Common myeloid progenitor, CD34-positive (primary cell): ENCODE results near the gene METTL25B.
A peak's percentile ranks its signal among the peaks of the same experiment; 100 is the strongest.

Experiments used
- CTCF ChIA-PET: fragments of 350-600 bp; sonication (Branson Sonifier 250); formaldehyde crosslinking; loops from one replicate; lab custom pipeline; 2021; ENCODE audit warnings: antibody characterized with exemption; lab: Charles Lee
- POLR2A ChIA-PET: fragments of 350-600 bp; sonication (Branson Sonifier 250); formaldehyde crosslinking; loops from one replicate; lab custom pipeline; 2021; ENCODE audit warnings: antibody characterized with exemption; lab: Charles Lee
- DNase-seq, 3 donors: peaks; one replicate each; pipeline versions ENCODE4 v3.0.0 to v3.0.0-alpha.2; 2013
- H3K27ac ChIP-seq, 2 experiments: 1 replicate in 1 of 2; 2 replicates in 1 of 2; pipeline ENCODE4 v1.7.0; 2013; ENCODE audit warnings: inconsistent platforms in 2 of 2, low read length in 2 of 2, mild to moderate bottlenecking in 2 of 2, low read depth in 1 of 2, moderate library complexity in 1 of 2; ENCODE audit not compliant: severe bottlenecking in 2 of 2, insufficient read depth in 1 of 2, poor library complexity in 1 of 2
- H3K27me3 ChIP-seq, 5 experiments: replicated peaks in 2 of 5; 1 replicate in 3 of 5; 2 replicates in 2 of 5; pipeline versions ENCODE4 v1.6.1 to v1.7.0; 2013; ENCODE audit warnings: low read length in 4 of 5, mild to moderate bottlenecking in 2 of 5, moderate library complexity in 2 of 5, inconsistent platforms in 1 of 5; ENCODE audit not compliant: insufficient read depth in 5 of 5, control insufficient read depth in 4 of 5
- H3K36me3 ChIP-seq, 4 experiments: 1 replicate in 2 of 4; 2 replicates in 2 of 4; pipeline versions ENCODE4 v1.6.1 to v1.7.0; 2013; ENCODE audit warnings: low read length in 3 of 4, control low read depth in 1 of 4, mild to moderate bottlenecking in 1 of 4; ENCODE audit not compliant: control insufficient read depth in 4 of 4, insufficient read depth in 4 of 4
- H3K4me1 ChIP-seq, 4 experiments: 1 replicate in 3 of 4; 2 replicates in 1 of 4; pipeline versions ENCODE4 v1.6.1 to v1.7.1; 2013; ENCODE audit warnings: low read length in 3 of 4, mild to moderate bottlenecking in 3 of 4, control low read depth in 1 of 4, inconsistent platforms in 1 of 4, moderate library complexity in 1 of 4; ENCODE audit not compliant: control insufficient read depth in 4 of 4, insufficient read depth in 4 of 4; ENCODE audit errors: control extremely low read depth in 1 of 4
- H3K4me3 ChIP-seq, 7 experiments: 1 replicate in 4 of 7; 2 replicates in 3 of 7; pipeline versions ENCODE4 v1.5.1 to v1.7.0; 2013; ENCODE audit warnings: mild to moderate bottlenecking in 7 of 7, low read length in 6 of 7, moderate library complexity in 6 of 7, inconsistent platforms in 2 of 7, low read depth in 2 of 7, control low read depth in 1 of 7; ENCODE audit not compliant: insufficient read depth in 4 of 7, control insufficient read depth in 1 of 7; ENCODE audit errors: extremely low read depth in 1 of 7
- H3K9me3 ChIP-seq, 5 experiments: 1 replicate in 4 of 5; 2 replicates in 1 of 5; pipeline versions ENCODE4 v1.6.1 to v1.7.1; 2013; ENCODE audit warnings: low read length in 4 of 5, mild to moderate bottlenecking in 2 of 5, inconsistent platforms in 1 of 5, low read depth in 1 of 5, moderate library complexity in 1 of 5; ENCODE audit not compliant: control insufficient read depth in 4 of 5, insufficient read depth in 2 of 5; ENCODE audit errors: control extremely low read depth in 1 of 5
- WGBS: methylation state at CpG from one replicate; pipeline ENCODE4 v1.1.5; 2013; ENCODE audit not compliant: insufficient coverage; 5-methylcytosine and 5-hydroxymethylcytosine counted together

Gene METTL25B

DNA sequence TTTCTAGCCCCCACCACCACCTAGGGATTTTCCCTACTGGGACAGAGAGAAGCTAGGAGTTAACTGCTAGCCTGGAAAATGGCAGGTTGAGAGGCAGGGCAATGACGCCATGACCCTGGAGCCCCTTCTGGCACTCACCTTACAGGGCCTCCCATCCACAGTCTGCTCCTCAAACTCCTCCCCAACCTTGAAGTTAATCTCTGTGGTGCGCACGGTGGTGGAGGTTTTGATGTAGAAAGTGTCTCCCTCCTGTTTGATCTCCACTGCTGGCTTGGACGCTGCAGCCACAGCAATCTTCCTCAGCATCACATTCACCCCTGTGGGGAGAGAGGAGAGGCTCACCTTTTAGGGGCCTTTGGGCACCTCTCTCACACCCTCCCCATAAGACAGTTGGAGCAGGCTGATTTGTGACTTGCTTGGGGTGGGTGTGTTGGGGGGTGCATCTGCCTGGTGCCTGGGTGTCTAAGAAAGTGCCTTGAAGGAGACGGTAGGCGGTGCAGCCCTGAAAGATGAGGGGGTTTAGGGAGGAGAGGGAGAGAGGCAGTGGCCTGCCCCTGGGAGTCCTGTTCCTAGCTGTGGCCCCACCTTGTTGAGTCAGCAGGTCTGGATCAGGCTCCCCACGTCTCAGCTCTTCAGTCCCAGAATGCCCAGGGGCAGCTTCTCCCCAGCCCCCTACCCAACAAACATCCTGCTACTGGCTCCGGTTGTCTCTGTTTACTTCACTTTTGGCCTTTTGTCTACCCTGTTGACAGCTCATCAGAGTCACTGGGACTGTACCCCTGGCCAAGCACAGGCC is 27.3 kb upstream of the METTL25B start:
- ChIA-PET CTCF (interaction anchor here (0.6 to 14.1 kb wide), 5 partner anchors 9 to 138 kb away, joined by 3 to 236 read pairs (median 5); partner anchors contain the start of genes ISG20L2 and METTL25B), POLR2A (interaction anchor here (0.5 kb wide), 1 partner anchor 85 kb away, joined by 3 read pairs; no protein-coding TSS in a partner anchor)
- 95% methylated on average over 2 of the region's 8 CpGs for WGBS
- DNase-seq = no peak
- H3K4me3 ChIP-seq = no peak overlapping the region
- H3K36me3 ChIP-seq = no peaks in the 10 kb centered on the region
- H3K9me3 ChIP-seq = no peaks in the 10 kb centered on the region
- H3K27ac ChIP-seq = no peak overlapping the region
- peaks cover 7 to 57% (median 30%) of the 10 kb centered on the region in 5 experiments for H3K27me3 ChIP-seq
- H3K4me1 ChIP-seq = peaks cover 0 to 16% (median 12%) of the 10 kb centered on the region in 4 experiments

DNA sequence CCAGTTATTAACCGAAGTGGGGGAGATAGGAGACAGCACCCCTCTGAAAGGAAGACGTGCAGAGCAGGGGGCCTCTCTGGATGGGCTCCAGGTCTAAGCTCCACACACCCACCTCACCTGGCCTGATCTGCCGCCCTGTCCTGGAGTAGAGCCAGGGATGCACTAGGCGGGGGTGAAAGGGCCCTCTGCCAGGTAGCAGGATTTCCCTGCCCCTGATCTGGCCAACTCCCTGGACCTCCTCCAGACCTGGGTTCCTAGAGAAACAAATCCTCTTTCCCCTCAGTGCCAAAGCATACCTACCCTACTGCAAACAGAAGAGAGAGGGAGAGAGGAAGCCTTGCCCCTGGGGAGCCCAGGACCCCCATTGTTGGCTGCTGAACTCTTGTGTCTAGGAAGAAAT is 24.9 kb upstream of the METTL25B start:
- peaks cover 7 to 81% (median 33%) of the 10 kb centered on the region in 5 experiments for H3K27me3 ChIP-seq
- no peak for DNase-seq
- POLR2A ChIA-PET = no interaction called here
- no peak overlapping the region for H3K27ac ChIP-seq
- WGBS = 84% methylated on average over 4 of the region's 4 CpGs
- H3K4me1 ChIP-seq = peaks cover 0 to 27% (median 21%) of the 10 kb centered on the region in 4 experiments
- no peaks in the 10 kb centered on the region for H3K36me3 ChIP-seq
- no peaks in the 10 kb centered on the region for H3K9me3 ChIP-seq
- CTCF ChIA-PET = interaction anchor here (1.0 to 14.1 kb wide), 5 partner anchors 13 to 157 kb away, joined by 3 to 236 read pairs (median 4); partner anchors contain the start of gene NTRK1
- H3K4me3 ChIP-seq = no peak overlapping the region

DNA sequence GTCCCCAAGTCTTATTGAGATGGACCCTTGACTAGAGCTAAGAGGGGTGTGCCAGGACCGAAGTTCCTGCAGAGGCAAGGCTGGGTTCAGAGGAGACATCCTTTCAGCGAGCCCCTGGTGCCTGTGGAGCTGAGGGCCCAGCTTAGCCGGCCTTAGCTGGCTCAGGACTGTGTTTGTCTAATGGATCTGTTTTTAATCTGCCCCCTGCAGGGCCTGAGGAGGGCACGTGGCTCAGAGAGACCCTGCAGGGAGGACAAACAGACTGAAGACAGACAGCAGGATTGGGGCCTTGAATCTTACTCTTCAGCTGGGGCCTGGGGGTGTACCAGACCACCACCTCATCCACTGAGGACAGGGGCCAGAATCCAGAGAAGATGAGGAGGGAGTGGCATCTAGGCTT is 24.5 kb upstream of the METTL25B start:
- Histone ChIP-seq H3K36me3 (no peaks in the 10 kb centered on the region), H3K27me3 (peaks cover 7 to 85% (median 33%) of the 10 kb centered on the region in 5 experiments), H3K9me3 (no peaks in the 10 kb centered on the region), H3K4me3 (no peak overlapping the region), H3K27ac (no peak overlapping the region), H3K4me1 (peaks cover 0 to 27% (median 21%) of the 10 kb centered on the region in 4 experiments)
- no peak for DNase-seq
- ChIA-PET CTCF (interaction anchor here (1.0 to 14.1 kb wide), 6 partner anchors 13 to 157 kb away, joined by 3 to 236 read pairs (median 4); partner anchors contain the start of gene NTRK1), POLR2A (no interaction called here)
- 20% methylated on average over 4 of the region's 4 CpGs for WGBS

DNA sequence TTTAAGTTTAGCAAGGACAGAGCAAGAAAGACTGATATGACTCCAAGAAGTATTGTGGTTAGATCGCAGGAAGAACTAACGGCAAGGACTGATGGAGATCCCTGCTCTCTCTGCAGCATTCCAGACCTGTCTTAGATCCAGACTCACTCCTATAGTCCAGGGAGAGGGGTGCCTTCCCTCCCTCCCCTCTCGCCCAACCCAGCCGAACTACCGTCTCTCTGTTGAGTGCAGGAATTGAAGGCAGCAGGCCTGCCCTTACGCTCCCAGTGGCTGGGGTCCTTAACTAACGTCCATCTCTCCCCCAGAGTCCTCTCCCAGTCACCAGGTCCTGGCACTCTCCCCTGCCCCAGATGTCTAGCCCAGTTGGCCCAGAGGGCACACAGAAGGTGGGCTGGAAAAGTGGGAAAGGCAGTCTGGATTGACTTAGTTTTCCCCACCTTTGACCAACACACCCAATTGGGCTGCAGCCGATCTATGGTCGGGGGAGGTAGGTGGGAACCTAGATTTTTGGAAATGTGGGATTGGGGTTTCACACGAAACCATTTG is 24.0 kb upstream of the METTL25B start:
- WGBS = 46% methylated on average over 5 of the region's 10 CpGs
- Histone ChIP-seq H3K9me3 (no peaks in the 10 kb centered on the region), H3K4me1 (peaks cover 0 to 27% (median 21%) of the 10 kb centered on the region in 4 experiments), H3K27me3 (peaks cover 7 to 84% (median 31%) of the 10 kb centered on the region in 5 experiments), H3K36me3 (no peaks in the 10 kb centered on the region), H3K27ac (no peak overlapping the region), H3K4me3 (no peak overlapping the region)
- CTCF ChIA-PET = interaction anchor here (1.0 to 14.1 kb wide), 6 partner anchors 17 to 156 kb away, joined by 3 to 236 read pairs (median 8); partner anchors contain the start of genes NES and NTRK1
- POLR2A ChIA-PET = interaction anchor here (0.7 kb wide), 1 partner anchor 14 kb away, joined by 3 read pairs; no protein-coding TSS in a partner anchor
- no peak for DNase-seq

DNA sequence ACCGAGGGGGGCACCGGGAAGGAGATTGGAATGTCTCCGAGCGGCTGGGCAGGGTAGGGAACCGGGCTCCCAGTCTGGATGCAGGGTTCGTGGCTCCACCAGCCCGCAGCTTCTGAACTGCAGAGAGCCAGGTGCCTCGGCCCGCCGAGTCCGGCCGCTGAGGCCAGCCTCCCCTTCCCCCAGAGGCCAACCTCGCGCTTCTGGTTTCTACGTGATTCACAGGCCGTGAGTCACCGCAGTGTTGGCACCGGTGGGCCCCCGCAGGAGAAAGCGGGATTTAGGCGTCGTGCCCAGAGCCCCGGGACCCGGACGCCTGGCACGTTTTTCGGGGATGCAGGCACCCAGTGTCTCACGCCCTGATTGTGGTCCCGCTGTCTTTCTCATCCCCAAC is 23.3 kb upstream of the METTL25B start:
- no peak overlapping the region for H3K27ac ChIP-seq
- ChIA-PET CTCF (interaction anchor here (1.5 to 14.1 kb wide), 5 partner anchors 18 to 80 kb away, joined by 6 to 236 read pairs (median 14); partner anchors contain the start of gene NES), POLR2A (interaction anchor here (0.7 kb wide), 1 partner anchor 15 kb away, joined by 3 read pairs; no protein-coding TSS in a partner anchor)
- H3K4me1 ChIP-seq = peaks cover 0 to 27% (median 21%) of the 10 kb centered on the region in 4 experiments
- no peaks in the 10 kb centered on the region for H3K36me3 ChIP-seq
- peak overlapping the region in 2 of 7 experiments; percentile 4 to 44 for H3K4me3 ChIP-seq
- DNase-seq = peak in 2 of 3 donors; percentile 49 to 55
- WGBS = 1% methylated on average over 24 of the region's 29 CpGs
- no peaks in the 10 kb centered on the region for H3K9me3 ChIP-seq
- peaks cover 7 to 84% (median 33%) of the 10 kb centered on the region in 5 experiments for H3K27me3 ChIP-seq

DNA sequence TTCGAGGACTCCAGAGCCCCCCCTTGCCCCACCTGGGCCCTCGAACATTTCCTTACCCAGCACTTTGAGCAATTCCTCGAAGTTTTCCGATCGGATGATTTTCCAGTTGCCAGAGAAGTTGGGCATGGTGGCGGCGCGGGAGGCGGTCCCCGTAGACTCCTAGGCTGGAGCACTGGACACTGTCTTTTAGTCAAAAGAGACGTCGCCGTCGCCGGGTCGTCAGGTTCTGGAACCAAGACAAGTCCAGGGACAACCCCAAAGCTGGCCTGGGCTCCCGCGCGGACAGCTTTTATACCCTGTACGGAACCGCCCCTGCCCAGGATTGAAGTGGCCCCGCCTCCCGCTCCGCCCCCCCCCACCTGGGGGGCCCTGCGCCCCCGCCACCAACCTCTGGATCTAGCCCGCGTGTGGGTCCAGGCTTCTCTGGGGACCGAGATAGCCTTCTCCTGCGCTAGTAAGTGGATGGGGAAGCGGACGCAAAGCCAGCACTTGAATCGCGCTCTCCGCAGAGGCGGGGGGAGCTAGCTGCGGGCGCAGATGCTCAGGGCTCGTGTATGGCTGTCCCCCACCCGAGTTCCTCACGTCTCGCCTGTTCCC is 22.9 kb upstream of the METTL25B start, which contains the start of gene CRABP2:
Gene CRABP2, minus strand, starts transcription at position 263 of the 597 bp plus-strand sequence. Its CDS starts 137 bp downstream, at position 126.
- Histone ChIP-seq H3K9me3 (no peaks in the 10 kb centered on the region), H3K4me1 (peaks cover 0 to 27% (median 21%) of the 10 kb centered on the region in 4 experiments), H3K27ac (no peak within 1 kb of the TSS), H3K4me3 (peak within 1 kb of the TSS in 6 of 7 experiments; percentile 19 to 70 (median 52)), H3K27me3 (peaks cover 7 to 82% (median 33%) of the 10 kb centered on the region in 5 experiments), H3K36me3 (no peaks in the 10 kb centered on the region)
- ChIA-PET CTCF (interaction anchor here (1.0 to 14.1 kb wide), 14 partner anchors 8 to 132 kb away, joined by 3 to 236 read pairs (median 6); partner anchors contain the start of gene NES), POLR2A (interaction anchor here (0.8 kb wide), 1 partner anchor 45 kb away, joined by 4 read pairs; no protein-coding TSS in a partner anchor)
- peak; percentile 52 to 81 (median 75) for DNase-seq
- 2% methylated on average over 28 of the region's 42 CpGs for WGBS
